Trophoblast cell (in vitro differentiated cells and primary cell): ENCODE measurements around the gene LBP.
"Not testable (repeated sequence)": the region's sequence is repeated elsewhere in the genome, so short reads cannot be mapped to it uniquely, and the experiment has no call there.

Experiments
- DNase-seq, 2 donors: peaks; one replicate each; pipeline ENCODE4 v3.0.0-alpha.2; 2016
- H2AFZ ChIP-seq: 2 replicates; pipeline ENCODE4 v1.6.1; 2013; ENCODE audit warnings: low read length, moderate library complexity, mild to moderate bottlenecking; ENCODE audit not compliant: insufficient read depth, poor library complexity
- H2AK5ac ChIP-seq: 2 replicates; pipeline ENCODE4 v1.6.1; 2013; ENCODE audit warnings: mild to moderate bottlenecking, low read length
- H2BK120ac ChIP-seq: 2 replicates; pipeline ENCODE4 v1.6.1; 2013; ENCODE audit warnings: low read length, mild to moderate bottlenecking, moderate library complexity; ENCODE audit not compliant: insufficient read depth, poor library complexity
- H2BK12ac ChIP-seq: 2 replicates; pipeline ENCODE4 v1.6.1; 2013; ENCODE audit warnings: mild to moderate bottlenecking, low read length, moderate library complexity
- H2BK5ac ChIP-seq: 2 replicates; pipeline ENCODE4 v1.6.1; 2013; ENCODE audit warnings: low read length, low read depth, moderate library complexity, mild to moderate bottlenecking; ENCODE audit not compliant: poor library complexity
- H3K14ac ChIP-seq: 2 replicates; pipeline ENCODE4 v1.6.1; 2013; ENCODE audit warnings: mild to moderate bottlenecking, low read length
- H3K18ac ChIP-seq: 2 replicates; pipeline ENCODE4 v1.6.1; 2013; ENCODE audit warnings: mild to moderate bottlenecking, low read length
- H3K23ac ChIP-seq: 2 replicates; pipeline ENCODE4 v1.6.1; 2013; ENCODE audit warnings: low read length
- H3K27ac ChIP-seq: 2 replicates; pipeline ENCODE4 v1.5.1; 2013; ENCODE audit warnings: low read depth, mild to moderate bottlenecking, inconsistent platforms, low read length, moderate library complexity
- H3K27me3 ChIP-seq: 2 replicates; pipeline ENCODE4 v1.6.1; 2013; ENCODE audit warnings: inconsistent platforms, mild to moderate bottlenecking, low read length, moderate library complexity; ENCODE audit not compliant: insufficient read depth
- H3K36me3 ChIP-seq, 2 experiments: 1 replicate in 1 of 2; 2 replicates in 1 of 2; pipeline ENCODE4 v1.6.1; 2013; ENCODE audit warnings: low read length in 2 of 2, mild to moderate bottlenecking in 2 of 2, moderate library complexity in 1 of 2; ENCODE audit not compliant: insufficient read depth in 2 of 2, control insufficient read depth in 1 of 2
- H3K4ac ChIP-seq: 2 replicates; pipeline ENCODE4 v1.6.1; 2013; ENCODE audit warnings: low read depth, mild to moderate bottlenecking, low read length, moderate library complexity
- H3K4me1 ChIP-seq, 2 experiments: 1 replicate in 1 of 2; 2 replicates in 1 of 2; pipeline ENCODE4 v1.6.1; 2013; ENCODE audit warnings: low read length in 2 of 2, mild to moderate bottlenecking in 2 of 2, moderate library complexity in 1 of 2; ENCODE audit not compliant: insufficient read depth in 2 of 2, control insufficient read depth in 1 of 2
- H3K4me2 ChIP-seq: 2 replicates; pipeline ENCODE4 v1.6.1; 2013; ENCODE audit warnings: inconsistent platforms, mild to moderate bottlenecking, low read length, moderate library complexity
- H3K4me3 ChIP-seq: 2 replicates; pipeline ENCODE4 v1.5.1; 2013; ENCODE audit warnings: mild to moderate bottlenecking, low read depth, low read length, inconsistent platforms
- H3K79me1 ChIP-seq: one replicate; pipeline ENCODE4 v1.6.1; 2013; ENCODE audit warnings: low read length
- H3K79me2 ChIP-seq: 2 replicates; pipeline ENCODE4 v1.6.1; 2013; ENCODE audit warnings: low read length, mild to moderate bottlenecking; ENCODE audit not compliant: control insufficient read depth, insufficient read depth, poor library complexity
- H3K9ac ChIP-seq: 2 replicates; pipeline ENCODE4 v1.6.1; 2013; ENCODE audit warnings: mild to moderate bottlenecking, low read length
- H3K9me3 ChIP-seq: 2 replicates; pipeline ENCODE4 v1.6.1; 2013; ENCODE audit warnings: low read depth, mild to moderate bottlenecking, control low read depth, inconsistent platforms, low read length; ENCODE audit not compliant: insufficient read depth
- H4K12ac ChIP-seq: 2 replicates; pipeline ENCODE4 v1.6.1; 2013; ENCODE audit warnings: low read depth, mild to moderate bottlenecking, low read length, moderate library complexity
- H4K8ac ChIP-seq: 2 replicates; pipeline ENCODE4 v1.6.1; 2013; ENCODE audit warnings: low read depth, mild to moderate bottlenecking, low read length, moderate library complexity
- H4K91ac ChIP-seq: one replicate; pipeline ENCODE4 v1.6.1; 2013; ENCODE audit warnings: low read depth, mild to moderate bottlenecking, low read length, moderate library complexity
- WGBS: extraction: QIAGEN DNeasy Blood & Tissue Kit; methylation state at CpG from one replicate; pipeline ENCODE4 v1.1.7; 2013; ENCODE audit warnings: missing lambda C conversion rate; ENCODE audit not compliant: insufficient read length, insufficient coverage; ENCODE audit errors: extremely low coverage; 5-methylcytosine and 5-hydroxymethylcytosine counted together

LBP gene

GRCh38 chr20:38377838-38378237 lies 31.6 kb downstream of the LBP start:
- H3K4me3 ChIP-seq, H3K9ac ChIP-seq, H2AK5ac ChIP-seq, H4K8ac ChIP-seq, H2AFZ ChIP-seq, H3K27me3 ChIP-seq, H4K91ac ChIP-seq, H3K27ac ChIP-seq, H3K36me3 ChIP-seq, H3K18ac ChIP-seq, H2BK5ac ChIP-seq, H3K9me3 ChIP-seq, H3K23ac ChIP-seq, H3K4me1 ChIP-seq, H3K79me1 ChIP-seq, H2BK12ac ChIP-seq, H3K4me2 ChIP-seq, DNase-seq, H3K79me2 ChIP-seq, H3K4ac ChIP-seq, H4K12ac ChIP-seq, H3K14ac ChIP-seq, H2BK120ac ChIP-seq: not testable (repeated sequence)
- WGBS, result no CpG with 5 or more reads among the region's 5 CpGs

DNA sequence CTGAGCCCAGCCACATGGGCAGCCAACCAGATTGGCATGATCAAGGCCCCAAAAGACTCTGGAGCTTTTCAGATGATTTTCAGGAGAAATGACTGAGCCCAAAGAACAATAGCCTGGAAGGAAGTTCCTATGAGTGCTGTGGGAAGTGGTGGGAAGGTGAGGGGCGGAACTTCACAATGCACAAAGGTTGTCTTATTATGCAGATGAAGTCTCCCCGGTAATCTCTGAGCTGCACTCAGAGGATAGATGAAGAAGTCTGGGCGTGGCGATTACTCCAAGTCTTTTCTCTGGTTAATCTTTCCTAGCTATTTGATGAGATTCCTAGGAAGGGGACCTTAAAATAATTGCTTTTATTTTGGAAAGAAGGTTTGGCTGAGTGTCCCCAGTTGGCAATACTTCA lies 36.9 kb downstream of the LBP start:
- Histone ChIP-seq H3K27ac (no peak overlapping the region), H2AK5ac (no peak overlapping the region), H3K27me3 (no peaks in the 10 kb centered on the region), H2BK12ac (no peak overlapping the region), H3K18ac (no peak overlapping the region), H3K4me3 (no peak overlapping the region), H4K91ac (no peak overlapping the region), H3K4me2 (no peak overlapping the region), H4K12ac (no peak overlapping the region), H2BK120ac (no peak overlapping the region), H3K79me1 (no peaks in the 10 kb centered on the region), H3K9me3 (no peaks in the 10 kb centered on the region), H2AFZ (no peak overlapping the region), H4K8ac (no peak overlapping the region), H3K4me1 (no peaks in the 10 kb centered on the region), H3K23ac (no peak overlapping the region), H3K14ac (no peak overlapping the region), H2BK5ac (no peak overlapping the region), H3K36me3 (no peaks in the 10 kb centered on the region), H3K4ac (no peak overlapping the region), H3K79me2 (no peaks in the 10 kb centered on the region), H3K9ac (no peak overlapping the region)
- WGBS, result no CpG with 5 or more reads among the region's 4 CpGs
- no peak for DNase-seq

DNA sequence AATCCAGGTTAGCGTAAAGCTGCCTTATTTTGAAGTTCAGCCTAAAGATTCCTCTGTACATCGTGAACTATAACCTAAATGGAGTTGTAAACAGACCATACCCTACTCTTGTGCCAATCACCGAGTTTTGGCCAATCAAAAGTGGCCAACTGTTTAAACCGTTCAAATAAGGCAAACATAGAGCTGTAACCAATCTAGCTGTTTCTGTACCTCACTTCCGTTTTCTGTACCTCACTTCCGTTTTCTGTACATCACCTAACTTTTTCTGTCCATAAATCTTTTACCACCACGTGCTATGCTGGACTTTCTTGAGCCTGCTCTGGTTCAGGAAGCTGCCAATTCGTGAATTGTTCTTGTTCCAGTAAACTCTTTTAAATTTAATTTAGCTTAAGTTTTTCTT lies 39.7 kb downstream of the LBP start:
- H3K4me3 ChIP-seq, result no peak overlapping the region
- no peaks in the 10 kb centered on the region for H3K9me3 ChIP-seq
- H2BK12ac ChIP-seq, result no peak overlapping the region
- no peak overlapping the region for H2BK5ac ChIP-seq
- H2AK5ac ChIP-seq, result no peak overlapping the region
- no peaks in the 10 kb centered on the region for H3K79me2 ChIP-seq
- no peak overlapping the region for H3K14ac ChIP-seq
- H3K4me2 ChIP-seq, result no peak overlapping the region
- no peaks in the 10 kb centered on the region for H3K27me3 ChIP-seq
- no peaks in the 10 kb centered on the region for H3K4me1 ChIP-seq
- H3K9ac ChIP-seq, result no peak overlapping the region
- H2BK120ac ChIP-seq, result no peak overlapping the region
- H3K4ac ChIP-seq, result no peak overlapping the region
- H4K91ac ChIP-seq, result no peak overlapping the region
- no peak overlapping the region for H3K27ac ChIP-seq
- no peak overlapping the region for H4K12ac ChIP-seq
- no peaks in the 10 kb centered on the region for H3K36me3 ChIP-seq
- DNase-seq, result no peak
- H3K18ac ChIP-seq, result no peak overlapping the region
- WGBS, result no CpG with 5 or more reads among the region's 8 CpGs
- H3K79me1 ChIP-seq, result no peaks in the 10 kb centered on the region
- H3K23ac ChIP-seq, result no peak overlapping the region
- H4K8ac ChIP-seq, result no peak overlapping the region
- no peak overlapping the region for H2AFZ ChIP-seq

DNA sequence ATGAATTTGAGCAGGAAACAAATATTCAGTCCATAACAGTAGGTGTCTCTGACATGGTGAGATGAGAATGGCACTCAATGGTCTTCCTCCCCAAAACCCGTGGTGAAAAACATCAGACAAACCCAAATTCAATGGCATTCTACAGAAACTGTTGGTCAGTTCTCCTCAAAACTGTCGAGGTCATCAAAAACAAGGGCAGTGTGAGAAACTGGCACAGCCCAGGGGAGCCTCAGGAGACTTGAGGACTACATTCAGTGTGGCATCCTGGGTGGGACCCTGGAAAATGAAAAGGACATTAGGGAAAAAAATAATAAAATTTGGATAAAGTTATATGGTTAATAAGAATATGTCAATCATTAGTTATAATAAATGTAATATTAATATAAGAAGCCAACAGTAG lies 40.6 kb downstream of the LBP start:
- WGBS, result no CpG with 5 or more reads among the region's 2 CpGs

More for the DNA sequence above, 40.6 kb downstream of the LBP start:
- H3K18ac ChIP-seq, result no peak overlapping the region
- no peak overlapping the region for H4K8ac ChIP-seq
- H3K27ac ChIP-seq, result no peak overlapping the region
- no peak for DNase-seq
- H3K4me1 ChIP-seq, result no peaks in the 10 kb centered on the region
- no peak overlapping the region for H3K4me2 ChIP-seq
- no peak overlapping the region for H3K23ac ChIP-seq
- no peaks in the 10 kb centered on the region for H3K79me2 ChIP-seq
- no peak overlapping the region for H2BK120ac ChIP-seq
- H3K9ac ChIP-seq, result no peak overlapping the region
- no peak overlapping the region for H4K12ac ChIP-seq
- no peak overlapping the region for H4K91ac ChIP-seq
- H2AK5ac ChIP-seq, result no peak overlapping the region
- no peaks in the 10 kb centered on the region for H3K36me3 ChIP-seq
- no peak overlapping the region for H3K4ac ChIP-seq
- no peak overlapping the region for H2BK5ac ChIP-seq
- no peaks in the 10 kb centered on the region for H3K27me3 ChIP-seq
- no peak overlapping the region for H2AFZ ChIP-seq
- H3K14ac ChIP-seq, result no peak overlapping the region
- H3K9me3 ChIP-seq, result no peaks in the 10 kb centered on the region
- no peak overlapping the region for H3K4me3 ChIP-seq
- H3K79me1 ChIP-seq, result no peaks in the 10 kb centered on the region
- no peak overlapping the region for H2BK12ac ChIP-seq
